Mucosa of descending colon (tissue), 3 donors: ENCODE measurements around the gene PARD3B. TPM values are rescaled to one million over a fixed set of nuclear protein-coding genes. Genes with fewer than 3 reads are reported as not detected.

Experiments
- ATAC-seq: fragments of 200-7000 bp; cut with Tn5 transposase; one replicate; pipeline ENCODE4 v1.9.1; 2020; ENCODE audit warnings: mild to moderate bottlenecking, moderate library complexity
- DNase-seq, 3 donors: peaks; one replicate each; pipeline ENCODE4 v3.0.0-alpha.2; 2020
- H3K36me3 ChIP-seq: fragments of 200-600 bp; one replicate; pipeline ENCODE4 v1.8.0; 2021; ENCODE audit warnings: low read depth, mild to moderate bottlenecking
- H3K4me1 ChIP-seq: fragments of 200-600 bp; one replicate; pipeline ENCODE4 v1.8.0; 2021; ENCODE audit warnings: low read depth, mild to moderate bottlenecking
- H3K4me3 ChIP-seq: fragments of 200-600 bp; one replicate; pipeline ENCODE4 v1.8.0; 2021; ENCODE audit warnings: mild to moderate bottlenecking
- H3K9me3 ChIP-seq: fragments of 200-600 bp; one replicate; pipeline ENCODE4 v1.8.0; 2021; ENCODE audit warnings: mild to moderate bottlenecking
- intact Hi-C, 2 donors: fragments of 100-400 bp; cut with DNase I in 1 of 2; cut with micrococcal nuclease in 1 of 2; formaldehyde crosslinking; loops; one replicate each; pipeline versions ENCODE4 v1.11.0 to v1.11.1; 2022; cut with DNase I, micrococcal nuclease
- total RNA-seq, 3 donors: library from RNA; stranded (reverse); fragmentation: NEBNext Ultra II Directional in 2 of 3; extraction: Animal tissue kit (Norgen Biotek cat#: 25700) in 2 of 3; gene quantifications; one replicate each; pipeline versions ENCODE4 v1.2.1 to v1.2.4, GENCODE V29; 2021 to 2023
- TF ChIP-seq, protein P1 (sequence below): fragments of 200-600 bp; IDR thresholded peaks from one replicate; pipeline ENCODE4 v1.8.0; 2022; ENCODE audit warnings: antibody characterized with exemption, mild to moderate bottlenecking
- donor health status: DM: no; HTN: no; CAD: no; lungs with moderate emphysema.
- donor health status: DM: no; HTN: no; CAD: no.
- donor health status: DM: no; HTN: yes; CAD: no.

Gene PARD3B
- total RNA-seq, 3 donors from 2014 or later: 21.1 to 56.8 (median 44.0) TPM

DNA sequence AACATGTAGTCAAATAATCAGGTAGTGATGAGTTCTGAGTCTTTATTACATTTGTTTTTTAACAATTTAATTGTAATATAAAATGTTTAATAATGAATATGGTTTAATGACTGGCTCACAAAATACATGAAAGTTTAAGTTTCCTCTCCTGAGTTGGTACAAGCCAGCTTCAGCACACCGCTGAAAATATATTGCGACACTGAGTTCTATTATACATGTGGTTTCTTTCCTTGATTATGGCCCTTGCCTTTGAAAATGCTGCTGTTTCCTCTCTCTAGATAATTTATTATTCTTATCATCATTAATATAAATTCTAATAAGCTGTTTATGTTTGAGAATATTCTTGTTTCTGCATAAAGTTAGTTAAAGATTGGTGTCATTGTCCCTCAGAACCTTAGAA, 249.3 kb downstream of the PARD3B start:
- DNase-seq (no peak), ATAC-seq (no peak)
- intact Hi-C loops: no loop called here
- no peaks in the 10 kb centered on the region for H3K36me3 ChIP-seq
- TF ChIP-seq, protein P1, sequence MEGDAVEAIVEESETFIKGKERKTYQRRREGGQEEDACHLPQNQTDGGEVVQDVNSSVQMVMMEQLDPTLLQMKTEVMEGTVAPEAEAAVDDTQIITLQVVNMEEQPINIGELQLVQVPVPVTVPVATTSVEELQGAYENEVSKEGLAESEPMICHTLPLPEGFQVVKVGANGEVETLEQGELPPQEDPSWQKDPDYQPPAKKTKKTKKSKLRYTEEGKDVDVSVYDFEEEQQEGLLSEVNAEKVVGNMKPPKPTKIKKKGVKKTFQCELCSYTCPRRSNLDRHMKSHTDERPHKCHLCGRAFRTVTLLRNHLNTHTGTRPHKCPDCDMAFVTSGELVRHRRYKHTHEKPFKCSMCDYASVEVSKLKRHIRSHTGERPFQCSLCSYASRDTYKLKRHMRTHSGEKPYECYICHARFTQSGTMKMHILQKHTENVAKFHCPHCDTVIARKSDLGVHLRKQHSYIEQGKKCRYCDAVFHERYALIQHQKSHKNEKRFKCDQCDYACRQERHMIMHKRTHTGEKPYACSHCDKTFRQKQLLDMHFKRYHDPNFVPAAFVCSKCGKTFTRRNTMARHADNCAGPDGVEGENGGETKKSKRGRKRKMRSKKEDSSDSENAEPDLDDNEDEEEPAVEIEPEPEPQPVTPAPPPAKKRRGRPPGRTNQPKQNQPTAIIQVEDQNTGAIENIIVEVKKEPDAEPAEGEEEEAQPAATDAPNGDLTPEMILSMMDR: no peak
- H3K4me3 ChIP-seq: no peak overlapping the region
- H3K4me1 ChIP-seq: no peaks in the 10 kb centered on the region
- no peaks in the 10 kb centered on the region for H3K9me3 ChIP-seq

- Histone ChIP-seq H3K4me1 (no peaks in the 10 kb centered on the region), H3K4me3 (no peak overlapping the region), H3K9me3 (no peaks in the 10 kb centered on the region), H3K36me3 (no peaks in the 10 kb centered on the region)
- DNase-seq (no peak), ATAC-seq (no peak)
- intact Hi-C loops: no loop called here
- TF ChIP-seq, protein P1: no peak
Observed at GRCh38 chr2:204795156-204795555, 249.9 kb downstream of the PARD3B start.

GRCh38 chr2:204796581-204796980, 251.3 kb downstream of the PARD3B start:
- H3K36me3 ChIP-seq: no peaks in the 10 kb centered on the region
- TF ChIP-seq, protein P1: no peak
- H3K4me3 ChIP-seq: no peak overlapping the region
- no peaks in the 10 kb centered on the region for H3K4me1 ChIP-seq
- H3K9me3 ChIP-seq: no peaks in the 10 kb centered on the region
- intact Hi-C loops: no loop called here
- DNase-seq: no peak
- no peak for ATAC-seq

- intact Hi-C loops: no loop called here
- TF ChIP-seq, protein P1: no peak
- ATAC-seq (no peak), DNase-seq (no peak)
- H3K9me3 ChIP-seq: no peaks in the 10 kb centered on the region
- H3K36me3 ChIP-seq: no peaks in the 10 kb centered on the region
- no peak overlapping the region for H3K4me3 ChIP-seq
- no peaks in the 10 kb centered on the region for H3K4me1 ChIP-seq
Observed at GRCh38 chr2:204799791-204800190, 254.5 kb downstream of the PARD3B start.

DNA sequence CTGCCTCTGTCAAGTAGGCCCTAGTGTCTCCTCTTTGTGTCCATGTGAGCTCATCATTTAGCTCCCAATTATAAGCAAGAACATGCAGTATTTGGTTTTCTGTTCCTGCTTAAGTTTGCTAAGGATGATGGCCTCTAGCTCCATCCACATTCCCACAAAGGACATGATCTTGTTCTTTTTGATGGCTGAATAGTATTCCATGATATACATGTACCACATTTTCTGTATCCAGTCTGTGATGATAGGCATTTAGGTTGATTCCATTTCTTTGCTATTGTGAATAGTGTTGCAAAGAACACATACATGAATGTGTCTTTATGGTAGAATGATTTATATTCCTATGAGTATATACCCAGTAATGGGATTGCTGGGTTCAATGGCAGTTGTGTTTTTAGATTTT, 263.2 kb downstream of the PARD3B start:
- intact Hi-C loops: no loop called here
- Histone ChIP-seq H3K4me1 (no peaks in the 10 kb centered on the region), H3K9me3 (peaks cover 14% of the 10 kb centered on the region), H3K4me3 (no peak overlapping the region), H3K36me3 (no peaks in the 10 kb centered on the region)
- TF ChIP-seq, protein P1: no peak
- ATAC-seq: no peak
- no peak for DNase-seq
